K562 (cell line): ENCODE results near the gene P2RY8. TPM values are rescaled to one million over a fixed set of nuclear protein-coding genes. Genes with fewer than 3 reads are reported as not detected.

Experiments used
- ARID1B ChIP-seq: fragments of 450-650 bp; IDR thresholded peaks from 2 replicates; pipeline ENCODE4 v1.6.1; 2016; ENCODE audit warnings: antibody characterized with exemption, mild to moderate bottlenecking, inconsistent platforms
- ARID3A ChIP-seq: IDR thresholded peaks from 2 replicates; pipeline ENCODE4 v1.6.1; 2012; ENCODE audit warnings: low read depth, low read length, improper control_type of control experiment, borderline replicate concordance
- ARNT ChIP-seq, 2 experiments: fragments of 450-650 bp; IDR thresholded peaks; 2 replicates each; pipeline ENCODE4 v1.6.1; 2016; ENCODE audit warnings: mild to moderate bottlenecking in 1 of 2
- CBFA2T3 ChIP-seq: fragments of 450-650 bp; IDR thresholded peaks from 2 replicates; pipeline ENCODE4 v1.6.1; 2017
- EP400 ChIP-seq: fragments of 450-650 bp; IDR thresholded peaks from 2 replicates; pipeline ENCODE4 v1.6.1; 2017; ENCODE audit warnings: antibody characterized with exemption, mild to moderate bottlenecking, moderate library complexity
- FOXK2 ChIP-seq, 2 experiments: fragments of 450-650 bp; IDR thresholded peaks in 1 of 2; conservative IDR thresholded peaks in 1 of 2; 2 replicates each; pipeline ENCODE4 v1.6.1; 2016; ENCODE audit warnings: low read depth in 2 of 2, mild to moderate bottlenecking in 1 of 2
- MTA1 ChIP-seq: fragments of 450-650 bp; IDR thresholded peaks from 2 replicates; pipeline ENCODE4 v1.6.1; 2017; ENCODE audit warnings: borderline replicate concordance
- PML ChIP-seq: IDR thresholded peaks from 2 replicates; pipeline ENCODE4 v1.6.1; 2012; ENCODE audit warnings: low read length, inconsistent platforms
- PRMT5 ChIP-seq: sonication (generic); formaldehyde crosslinking; IDR thresholded peaks from 2 replicates; pipeline ENCODE4 v1.5.0; 2020; ENCODE audit warnings: missing genetic modification reagents
- SMAD4 ChIP-seq: fragments of 250-450 bp; sonication (Bioruptor Pico); conservative IDR thresholded peaks from 2 replicates; pipeline ENCODE4 v1.8.0; 2021; ENCODE audit warnings: inconsistent platforms, mild to moderate bottlenecking, moderate library complexity
- SMARCE1 ChIP-seq: fragments of 450-650 bp; IDR thresholded peaks from 2 replicates; pipeline ENCODE4 v1.7.1; 2016; ENCODE audit warnings: mild to moderate bottlenecking
- TFE3 ChIP-seq: fragments of 450-650 bp; formaldehyde crosslinking; IDR thresholded peaks from 2 replicates; pipeline ENCODE4 v1.4.0; 2020; ENCODE audit warnings: mild to moderate bottlenecking, mixed read lengths
- ZBTB11 ChIP-seq, 3 experiments: fragments of 200-800 bp in 1 of 3; fragments of 250-450 bp in 1 of 3; fragments of 450-650 bp in 1 of 3; sonication (Bioruptor Pico) in 1 of 3; sonication (Bioruptor generic) in 1 of 3; formaldehyde crosslinking in 1 of 3; IDR thresholded peaks; 2 replicates each; pipeline versions ENCODE4 v1.6.1 to v1.8.0; 2016 to 2022; ENCODE audit warnings: mild to moderate bottlenecking in 2 of 3, missing genetic modification characterization in 2 of 3, missing compliant biosample characterization in 1 of 3, moderate library complexity in 1 of 3
- ZNF277 ChIP-seq: fragments of 250-450 bp; sonication (Bioruptor Pico); IDR thresholded peaks from 2 replicates; pipeline ENCODE4 v1.8.0; 2022; ENCODE audit warnings: inconsistent platforms, mild to moderate bottlenecking, moderate library complexity, borderline replicate concordance
- ZNF699 ChIP-seq: fragments of 250-450 bp; sonication (Bioruptor Pico); IDR thresholded peaks from 2 replicates; pipeline ENCODE4 v1.8.0; 2021; ENCODE audit warnings: mild to moderate bottlenecking, moderate library complexity; ENCODE audit not compliant: insufficient replicate concordance
- polyA plus RNA-seq, 8 experiments: library from polyadenylated mRNA; depleted of rRNA in 4 of 8; stranded (reverse) in 5 of 8; unstranded in 3 of 8; fragments of >200 nt; fragmentation: Nextera tagmentation in 2 of 8; fragmentation: Illumina TruSeq in 1 of 8; extraction: Ambion mirVana in 2 of 8; extraction: Trizol in 1 of 8; gene quantifications; 2 replicates each; pipeline versions ENCODE4 v1.2.1 to v1.2.3, GENCODE V29; 2011 to 2014; ENCODE audit warnings: inconsistent platforms in 1 of 8, missing spikeins in 1 of 8
- total RNA-seq, 7 experiments: library from RNA; depleted of rRNA in 6 of 7; stranded (reverse); fragments of >200 nt in 6 of 7; fragmentation: Illumina TruSeq in 2 of 7; extraction: Trizol in 2 of 7; gene quantifications; 2 replicates each; pipeline versions ENCODE4 v1.2.1 to v1.2.3, GENCODE V29; 2011 to 2021; ENCODE audit warnings: low replicate concordance in 1 of 7

The P2RY8 gene
- total and polyA plus RNA-seq, 9 of the 15 experiments (the other 6 are each of a cell fraction or from before 2014, with no cell fraction given): 0.04 to 0.69 (median 0.08) TPM; not detected in 3

GRCh38 chrX:1477801-1478458 is 59.1 kb downstream of the P2RY8 start (continued):
- TF ChIP-seq TFE3 (CRISPR knock-in tag): no peak
- TF ChIP-seq ZNF277 (CRISPR knock-in tag): no peak
- peak; percentile 85; the same call in 1 of the 2 replicates for TF ChIP-seq PML
- TF ChIP-seq ARNT (IDR thresholded peaks at IDR 0.05): peak in 1 of 2 experiments; percentile 51; a peak in 1 of 4 replicates
- TF ChIP-seq MTA1: peak; percentile 75; the same call in 1 of the 2 replicates
- 0 out of 6 replicates have a peak, but pooled peaks of 1 of the 3 experiments have one; percentile 40 for TF ChIP-seq ZBTB11 (CRISPR knock-in tag; IDR thresholded peaks at IDR 0.05)
- peak; percentile 97 for TF ChIP-seq ARID1B
- peak; percentile 89 for TF ChIP-seq CBFA2T3
- peak; percentile 90 for TF ChIP-seq SMAD4
- no peak for TF ChIP-seq PRMT5 (CRISPR knock-in tag)
- TF ChIP-seq FOXK2 (conservative IDR thresholded peaks at IDR 0.05 in 1 of 2, IDR thresholded peaks at IDR 0.05 in 1 of 2; ENCODE audit: low read depth in 2 of 2): peak in 1 of 2 experiments; percentile 41; a peak in 1 of 4 replicates
- TF ChIP-seq ZNF699 (CRISPR knock-in tag): no peak
- TF ChIP-seq EP400: 0 out of 2 replicates have a peak, but pooled peaks have one; percentile 13
- peak; percentile 90; the same call in 1 of the 2 replicates for TF ChIP-seq SMARCE1
- TF ChIP-seq ARID3A: 0 out of 2 replicates have a peak, but pooled peaks have one; percentile 53
